Endodermal cell (in vitro differentiated cells): ENCODE results near the gene NFIA. TPM values are rescaled to one million over a fixed set of nuclear protein-coding genes. Genes with fewer than 3 reads are reported as not detected.
A peak's percentile ranks its signal among the peaks of the same experiment; 100 is the strongest.

Experiments
- DNase-seq: peaks from one replicate; pipeline ENCODE4 v3.0.0-alpha.2; 2017
- H3K27ac ChIP-seq: 2 replicates; pipeline ENCODE4 v1.5.1; 2013; ENCODE audit warnings: mild to moderate bottlenecking, low read depth, low read length, moderate library complexity
- H3K27me3 ChIP-seq: 2 replicates; pipeline ENCODE4 v1.6.1; 2013; ENCODE audit warnings: mild to moderate bottlenecking, low read length, moderate library complexity; ENCODE audit not compliant: insufficient read depth, control insufficient read depth, poor library complexity, severe bottlenecking
- H3K36me3 ChIP-seq: 2 replicates; pipeline ENCODE4 v1.7.0; 2013; ENCODE audit warnings: mild to moderate bottlenecking, low read length, moderate library complexity; ENCODE audit not compliant: control insufficient read depth, insufficient read depth
- H3K4me1 ChIP-seq: one replicate; pipeline ENCODE4 v1.7.0; 2013; ENCODE audit warnings: low read length; ENCODE audit not compliant: control insufficient read depth, insufficient read depth
- H3K4me3 ChIP-seq: 2 replicates; pipeline ENCODE4 v1.5.1; 2013; ENCODE audit warnings: mild to moderate bottlenecking, low read length, moderate library complexity
- H3K9ac ChIP-seq: 2 replicates; pipeline ENCODE4 v1.6.1; 2013; ENCODE audit warnings: mild to moderate bottlenecking, low read length, moderate library complexity; ENCODE audit not compliant: poor library complexity, severe bottlenecking; ENCODE audit errors: extremely low read depth
- H3K9me3 ChIP-seq: 2 replicates; pipeline ENCODE4 v1.6.1; 2013; ENCODE audit warnings: mild to moderate bottlenecking, low read length, moderate library complexity; ENCODE audit not compliant: control insufficient read depth
- H3K27ac Mint-ChIP-seq: 2 replicates; pipeline ENCODE4 v1.8.0; 2020; ENCODE audit warnings: mixed read lengths
- H3K27me3 Mint-ChIP-seq: 2 replicates; pipeline ENCODE4 v1.8.0; 2021; ENCODE audit warnings: mild to moderate bottlenecking, mixed read lengths; ENCODE audit not compliant: insufficient read depth
- H3K36me3 Mint-ChIP-seq: 2 replicates; pipeline ENCODE4 v1.8.0; 2020; ENCODE audit warnings: low read depth, mixed read lengths
- H3K4me1 Mint-ChIP-seq: 2 replicates; pipeline ENCODE4 v1.8.0; 2020; ENCODE audit warnings: mixed read lengths
- H3K4me3 Mint-ChIP-seq: 2 replicates; pipeline ENCODE4 v1.8.0; 2020; ENCODE audit warnings: mild to moderate bottlenecking, moderate library complexity, mixed read lengths
- H3K9me3 Mint-ChIP-seq: 2 replicates; pipeline ENCODE4 v1.8.0; 2020; ENCODE audit warnings: mild to moderate bottlenecking, mixed read lengths
- whole genome bisulfite sequencing, 2 experiments: methylation state at CpG; one replicate each; pipeline versions ENCODE4 v1.1.5 to v1.1.7; 2013; ENCODE audit warnings: missing lambda C conversion rate in 2 of 2, mixed read lengths in 1 of 2; ENCODE audit not compliant: insufficient coverage in 1 of 2, insufficient read length in 1 of 2; 5-methylcytosine and 5-hydroxymethylcytosine counted together
- total RNA-seq, 2 donors: library from RNA; stranded (reverse); fragmentation: NEBNext Ultra II Directional in 1 of 2; extraction: Animal tissue kit (Norgen Biotek cat#: 25700) in 1 of 2; gene quantifications; 2 replicates in 1 of 2; 3 replicates in 1 of 2; pipeline ENCODE4 v1.2.1, GENCODE V29; 2021
- TF ChIP-seq, protein P1 (sequence below): fragments of 200-600 bp; sonication (generic); conservative IDR thresholded peaks from 2 replicates; pipeline ENCODE4 v1.5.0; 2021; ENCODE audit warnings: antibody characterized with exemption, mild to moderate bottlenecking

Gene NFIA
- total RNA-seq, 2 donors from 2014 or later: 2.3 to 3.8 TPM

DNA sequence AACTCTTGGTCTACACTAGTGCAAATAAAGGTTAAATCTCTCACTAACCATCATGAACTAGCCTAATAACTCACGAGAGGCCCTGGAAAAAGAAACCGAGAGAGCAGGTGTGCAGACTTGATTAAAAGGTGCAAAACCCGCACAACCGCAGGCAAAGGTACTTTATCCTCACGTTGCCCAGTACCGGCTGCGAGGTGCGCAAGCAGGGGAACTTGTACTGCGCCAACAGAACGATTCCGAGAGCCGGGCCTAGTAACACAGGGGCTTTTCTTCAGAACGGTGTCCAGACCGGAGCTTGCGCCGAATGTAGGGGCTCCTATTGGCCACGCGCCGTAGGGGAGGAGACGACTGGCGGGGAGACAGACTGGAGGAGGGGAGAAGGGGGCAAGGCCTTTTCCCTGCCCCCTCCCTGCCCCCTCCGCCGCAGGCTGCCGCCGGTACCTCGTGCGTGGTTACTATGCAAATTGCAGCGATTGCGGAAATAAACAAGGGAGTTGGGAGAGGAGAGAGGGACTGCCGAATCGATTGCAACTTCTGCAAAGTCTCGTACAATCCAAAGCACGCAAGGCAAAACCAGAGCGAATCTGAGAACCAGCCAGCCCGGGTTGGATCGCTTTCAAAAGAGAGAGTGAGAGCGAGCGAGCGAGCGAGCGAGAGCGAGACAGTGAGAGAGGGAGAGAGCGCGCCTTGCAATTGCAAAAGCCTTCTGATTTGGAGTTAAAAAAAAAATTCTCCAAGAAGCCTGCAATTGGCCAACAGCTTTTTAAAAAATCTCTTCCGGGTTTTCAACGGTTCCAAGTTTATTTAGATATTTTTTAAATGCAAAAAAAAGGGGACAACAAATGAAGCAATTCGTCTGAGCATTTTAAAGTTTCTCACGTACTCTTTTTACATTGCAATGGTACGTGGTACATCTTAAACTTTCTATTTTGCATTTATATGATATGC, 5.4 kb upstream of the NFIA start:
- H3K27me3 Mint-ChIP-seq: peaks cover 39% of the 10 kb centered on the region
- peaks cover 36% of the 10 kb centered on the region for H3K27me3 ChIP-seq
- TF ChIP-seq, protein P1, sequence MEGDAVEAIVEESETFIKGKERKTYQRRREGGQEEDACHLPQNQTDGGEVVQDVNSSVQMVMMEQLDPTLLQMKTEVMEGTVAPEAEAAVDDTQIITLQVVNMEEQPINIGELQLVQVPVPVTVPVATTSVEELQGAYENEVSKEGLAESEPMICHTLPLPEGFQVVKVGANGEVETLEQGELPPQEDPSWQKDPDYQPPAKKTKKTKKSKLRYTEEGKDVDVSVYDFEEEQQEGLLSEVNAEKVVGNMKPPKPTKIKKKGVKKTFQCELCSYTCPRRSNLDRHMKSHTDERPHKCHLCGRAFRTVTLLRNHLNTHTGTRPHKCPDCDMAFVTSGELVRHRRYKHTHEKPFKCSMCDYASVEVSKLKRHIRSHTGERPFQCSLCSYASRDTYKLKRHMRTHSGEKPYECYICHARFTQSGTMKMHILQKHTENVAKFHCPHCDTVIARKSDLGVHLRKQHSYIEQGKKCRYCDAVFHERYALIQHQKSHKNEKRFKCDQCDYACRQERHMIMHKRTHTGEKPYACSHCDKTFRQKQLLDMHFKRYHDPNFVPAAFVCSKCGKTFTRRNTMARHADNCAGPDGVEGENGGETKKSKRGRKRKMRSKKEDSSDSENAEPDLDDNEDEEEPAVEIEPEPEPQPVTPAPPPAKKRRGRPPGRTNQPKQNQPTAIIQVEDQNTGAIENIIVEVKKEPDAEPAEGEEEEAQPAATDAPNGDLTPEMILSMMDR: no peak
- H3K36me3 ChIP-seq: no peaks in the 10 kb centered on the region
- peak overlapping the region; percentile 86 for H3K27ac ChIP-seq
- WGBS, 2 experiments: 1 to 2% methylated on average over 30 to 49 of the region's 49 CpGs
- H3K4me3 ChIP-seq: peak overlapping the region; percentile 94
- H3K4me1 ChIP-seq: peaks cover 2% of the 10 kb centered on the region
- no peaks in the 10 kb centered on the region for H3K36me3 Mint-ChIP-seq
- peak overlapping the region; percentile 82 for H3K4me3 Mint-ChIP-seq
- DNase-seq: peak; percentile 97
- peaks cover 27% of the 10 kb centered on the region for H3K4me1 Mint-ChIP-seq
- H3K9me3 Mint-ChIP-seq: no peaks in the 10 kb centered on the region
- H3K9ac ChIP-seq: peak overlapping the region; percentile 48
- peak overlapping the region; percentile 93 for H3K27ac Mint-ChIP-seq
- H3K9me3 ChIP-seq: no peaks in the 10 kb centered on the region

DNA sequence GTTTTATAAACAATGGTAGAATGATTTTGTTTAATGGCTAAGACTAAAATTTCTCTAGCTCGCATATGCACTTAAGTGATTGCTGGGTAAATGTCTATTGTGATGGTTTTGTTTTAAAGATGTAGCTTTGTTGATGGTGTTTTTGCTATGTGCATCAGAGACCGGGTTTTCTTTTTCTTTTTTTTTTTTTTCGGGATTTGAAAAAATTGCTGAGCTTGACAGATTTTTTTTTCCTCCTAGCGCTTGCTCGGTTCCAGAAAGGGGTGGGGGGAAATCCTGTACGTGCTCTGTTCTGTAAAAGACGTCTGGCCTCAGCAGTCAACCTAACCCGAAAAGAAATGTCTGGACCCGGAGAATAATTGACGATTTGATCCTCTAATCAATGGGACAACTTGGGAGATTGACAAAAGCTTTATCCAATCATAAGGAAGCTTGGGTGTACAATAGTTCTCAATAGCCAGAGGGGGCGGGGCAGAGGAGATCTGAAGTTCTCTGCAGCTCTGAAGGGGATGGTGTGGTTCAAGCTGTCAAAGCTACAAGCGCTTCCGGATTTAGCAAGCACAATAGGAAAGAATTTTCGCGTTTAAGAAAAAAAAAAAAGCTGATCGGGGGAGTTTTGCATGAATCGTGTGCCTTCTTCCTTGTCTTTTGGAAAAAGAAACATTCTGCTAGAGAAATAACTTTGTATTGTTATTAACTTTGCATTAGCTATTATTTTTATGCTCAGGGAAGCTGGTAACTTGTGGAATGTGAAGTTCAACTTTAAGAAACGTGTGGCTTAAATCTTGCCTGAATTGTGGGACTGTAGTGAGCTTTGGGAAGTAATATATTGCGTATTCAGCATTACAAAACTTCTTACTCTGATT, 4.5 kb upstream of the NFIA start:
- Histone ChIP-seq H3K4me1 (peaks cover 2% of the 10 kb centered on the region), H3K4me3 (peak overlapping the region; percentile 94), H3K27ac (peak overlapping the region; percentile 86), H3K9me3 (no peaks in the 10 kb centered on the region), H3K36me3 (no peaks in the 10 kb centered on the region), H3K9ac (peak overlapping the region; percentile 48), H3K27me3 (peaks cover 41% of the 10 kb centered on the region)
- peak; percentile 92 for DNase-seq
- Mint-ChIP-seq H3K4me1 (peaks cover 27% of the 10 kb centered on the region), H3K36me3 (no peaks in the 10 kb centered on the region), H3K4me3 (peak overlapping the region; percentile 82), H3K27ac (peak overlapping the region; percentile 79), H3K27me3 (peaks cover 42% of the 10 kb centered on the region), H3K9me3 (no peaks in the 10 kb centered on the region)
- 1 to 5% methylated on average over 12 to 19 of the region's 19 CpGs for WGBS, 2 experiments
- TF ChIP-seq, protein P1: no peak

DNA sequence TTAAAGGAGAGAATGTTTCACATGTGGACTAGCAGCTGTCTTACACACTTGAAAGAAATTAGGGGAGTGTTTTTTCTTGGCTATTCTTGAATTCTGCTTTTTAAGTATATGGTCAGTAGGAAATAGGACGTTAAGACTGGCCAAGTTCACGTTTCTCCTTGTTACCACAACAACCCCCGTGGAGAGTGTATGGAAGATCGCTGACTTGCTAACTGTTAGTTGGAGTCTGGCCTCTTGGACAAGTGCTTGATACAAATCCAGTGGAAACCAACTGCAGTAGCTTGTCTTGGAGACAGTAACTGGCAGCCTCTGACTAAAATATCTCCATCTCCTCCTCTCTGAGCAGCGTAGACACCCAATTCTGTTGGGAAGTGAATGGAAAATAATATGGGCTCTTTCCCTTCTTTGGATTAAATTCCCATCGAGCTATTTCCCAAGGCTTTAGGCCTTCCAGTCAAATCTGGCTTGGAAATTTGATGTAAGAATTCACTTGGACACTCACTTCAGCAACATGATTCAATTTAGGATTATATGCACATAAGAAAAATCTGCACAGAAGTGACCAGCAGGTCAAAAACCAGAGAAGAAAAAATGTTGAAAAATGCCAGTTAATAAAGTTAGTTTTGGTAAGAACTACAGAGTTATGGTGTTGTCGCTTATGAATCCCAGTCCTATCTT, 3.6 kb upstream of the NFIA start:
- Mint-ChIP-seq H3K4me1 (peaks cover 27% of the 10 kb centered on the region), H3K36me3 (no peaks in the 10 kb centered on the region), H3K27me3 (peaks cover 43% of the 10 kb centered on the region), H3K9me3 (no peaks in the 10 kb centered on the region), H3K27ac (no peak overlapping the region), H3K4me3 (no peak overlapping the region)
- Histone ChIP-seq H3K27ac (no peak overlapping the region), H3K4me1 (peaks cover 2% of the 10 kb centered on the region), H3K36me3 (no peaks in the 10 kb centered on the region), H3K4me3 (peak overlapping the region; percentile 94), H3K27me3 (peaks cover 50% of the 10 kb centered on the region), H3K9ac (no peak overlapping the region), H3K9me3 (no peaks in the 10 kb centered on the region)
- no peak for DNase-seq
- TF ChIP-seq, protein P1: no peak
- WGBS, 2 experiments: 43% methylated on average over 7 of the region's 7 CpGs; no CpG with 5 or more reads in 1 of the 2 experiments
